22Rv1 (cell line): ENCODE measurements around the gene PTPRD.

Experiments
- ZFX ChIP-seq: fragments of 450-650 bp; IDR thresholded peaks from 2 replicates; pipeline ENCODE4 v1.6.1; 2017; ENCODE audit warnings: antibody characterized with exemption, borderline replicate concordance
- TF ChIP-seq, protein P1 (sequence below): fragments of 450-650 bp; IDR thresholded peaks from 2 replicates; pipeline ENCODE4 v1.5.1; 2017; ENCODE audit warnings: mild to moderate bottlenecking

DNA sequence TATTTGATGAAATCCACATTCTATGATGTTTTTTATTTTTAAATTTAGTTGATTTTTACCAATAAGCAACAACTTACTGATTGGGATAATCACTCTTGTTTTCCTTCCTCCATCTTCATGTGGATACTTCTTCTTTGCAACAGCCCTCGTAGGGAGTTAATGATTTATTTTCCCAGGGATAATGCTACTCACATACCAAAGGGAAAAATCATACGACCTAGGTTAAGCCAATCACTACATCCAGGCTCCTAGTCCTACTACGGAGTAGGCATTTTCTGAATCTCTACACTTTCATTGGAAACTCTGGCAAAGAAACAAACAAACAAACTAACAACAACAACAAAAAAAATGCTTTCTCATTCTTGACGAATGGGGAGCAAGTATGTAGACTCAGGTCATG lies 663.4 kb downstream of the PTPRD start:
- TF ChIP-seq, protein P1, sequence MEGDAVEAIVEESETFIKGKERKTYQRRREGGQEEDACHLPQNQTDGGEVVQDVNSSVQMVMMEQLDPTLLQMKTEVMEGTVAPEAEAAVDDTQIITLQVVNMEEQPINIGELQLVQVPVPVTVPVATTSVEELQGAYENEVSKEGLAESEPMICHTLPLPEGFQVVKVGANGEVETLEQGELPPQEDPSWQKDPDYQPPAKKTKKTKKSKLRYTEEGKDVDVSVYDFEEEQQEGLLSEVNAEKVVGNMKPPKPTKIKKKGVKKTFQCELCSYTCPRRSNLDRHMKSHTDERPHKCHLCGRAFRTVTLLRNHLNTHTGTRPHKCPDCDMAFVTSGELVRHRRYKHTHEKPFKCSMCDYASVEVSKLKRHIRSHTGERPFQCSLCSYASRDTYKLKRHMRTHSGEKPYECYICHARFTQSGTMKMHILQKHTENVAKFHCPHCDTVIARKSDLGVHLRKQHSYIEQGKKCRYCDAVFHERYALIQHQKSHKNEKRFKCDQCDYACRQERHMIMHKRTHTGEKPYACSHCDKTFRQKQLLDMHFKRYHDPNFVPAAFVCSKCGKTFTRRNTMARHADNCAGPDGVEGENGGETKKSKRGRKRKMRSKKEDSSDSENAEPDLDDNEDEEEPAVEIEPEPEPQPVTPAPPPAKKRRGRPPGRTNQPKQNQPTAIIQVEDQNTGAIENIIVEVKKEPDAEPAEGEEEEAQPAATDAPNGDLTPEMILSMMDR, result no peak
- no peak for TF ChIP-seq ZFX
